DMS53 treated with DMSO at 0.1 percent for 48 hours (cell line): Measurements from ENCODE around the gene RHOBTB3.
A peak's percentile ranks its signal among the peaks of the same experiment; 100 is the strongest.
"Not testable (repeated sequence)": the region's sequence is repeated elsewhere in the genome, so short reads cannot be mapped to it uniquely, and the experiment has no call there.

Experiments used
- DNase-seq: peaks from one replicate; lab custom pipeline; 2025; ENCODE audit not compliant: unreplicated experiment; lab: John Stamatoyannopoulos, UW

Gene RHOBTB3, protein sequence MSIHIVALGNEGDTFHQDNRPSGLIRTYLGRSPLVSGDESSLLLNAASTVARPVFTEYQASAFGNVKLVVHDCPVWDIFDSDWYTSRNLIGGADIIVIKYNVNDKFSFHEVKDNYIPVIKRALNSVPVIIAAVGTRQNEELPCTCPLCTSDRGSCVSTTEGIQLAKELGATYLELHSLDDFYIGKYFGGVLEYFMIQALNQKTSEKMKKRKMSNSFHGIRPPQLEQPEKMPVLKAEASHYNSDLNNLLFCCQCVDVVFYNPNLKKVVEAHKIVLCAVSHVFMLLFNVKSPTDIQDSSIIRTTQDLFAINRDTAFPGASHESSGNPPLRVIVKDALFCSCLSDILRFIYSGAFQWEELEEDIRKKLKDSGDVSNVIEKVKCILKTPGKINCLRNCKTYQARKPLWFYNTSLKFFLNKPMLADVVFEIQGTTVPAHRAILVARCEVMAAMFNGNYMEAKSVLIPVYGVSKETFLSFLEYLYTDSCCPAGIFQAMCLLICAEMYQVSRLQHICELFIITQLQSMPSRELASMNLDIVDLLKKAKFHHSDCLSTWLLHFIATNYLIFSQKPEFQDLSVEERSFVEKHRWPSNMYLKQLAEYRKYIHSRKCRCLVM

GRCh38 chr5:95730730-95731570 lies at the start of gene RHOBTB3:
Gene RHOBTB3, plus strand, starts transcription at chr5:95731336. Its CDS starts 347 bp downstream, at chr5:95731683.
- peak; percentile 89 for DNase-seq

GRCh38 chr5:95682891-95683290 lies 48.2 kb upstream of the RHOBTB3 start, which contains the start of gene SPATA9:
Gene SPATA9, minus strand, starts transcription at chr5:95682991. Its CDS starts 137 bp downstream, at chr5:95682854.
- no peak for DNase-seq

GRCh38 chr5:95684361-95684760 lies 46.8 kb upstream of the RHOBTB3 start:
- DNase-seq, result no peak

GRCh38 chr5:95686651-95687050 lies 44.5 kb upstream of the RHOBTB3 start:
- no peak for DNase-seq

GRCh38 chr5:95689680-95690079 lies 41.5 kb upstream of the RHOBTB3 start:
- no peak for DNase-seq

DNA sequence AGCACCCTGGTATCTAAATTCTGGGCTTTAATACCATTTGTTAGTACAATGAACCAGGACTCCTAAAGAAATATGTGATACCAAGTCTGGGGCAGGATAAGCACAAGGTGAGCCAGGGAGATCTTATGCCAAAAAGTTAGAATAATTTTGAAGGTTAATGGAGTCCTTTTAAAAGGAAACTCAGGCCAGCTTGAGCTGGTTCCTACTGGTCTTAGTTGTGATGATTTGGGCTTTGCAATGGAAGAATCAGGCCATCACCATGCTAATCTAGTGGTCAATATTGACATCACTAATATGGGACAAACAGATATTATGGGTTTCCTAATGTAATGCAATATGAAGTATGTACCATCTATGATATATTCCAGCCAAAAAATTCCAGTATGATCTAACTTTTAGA lies 40.8 kb upstream of the RHOBTB3 start:
- no peak for DNase-seq

GRCh38 chr5:95697781-95698681 lies 33.1 kb upstream of the RHOBTB3 start:
- DNase-seq, result no peak

- DNase-seq, result no peak
Observed at GRCh38 chr5:95699337-95699736, 31.8 kb upstream of the RHOBTB3 start.

GRCh38 chr5:95701074-95701473 lies 30.1 kb upstream of the RHOBTB3 start:
- DNase-seq, result no peak

DNA sequence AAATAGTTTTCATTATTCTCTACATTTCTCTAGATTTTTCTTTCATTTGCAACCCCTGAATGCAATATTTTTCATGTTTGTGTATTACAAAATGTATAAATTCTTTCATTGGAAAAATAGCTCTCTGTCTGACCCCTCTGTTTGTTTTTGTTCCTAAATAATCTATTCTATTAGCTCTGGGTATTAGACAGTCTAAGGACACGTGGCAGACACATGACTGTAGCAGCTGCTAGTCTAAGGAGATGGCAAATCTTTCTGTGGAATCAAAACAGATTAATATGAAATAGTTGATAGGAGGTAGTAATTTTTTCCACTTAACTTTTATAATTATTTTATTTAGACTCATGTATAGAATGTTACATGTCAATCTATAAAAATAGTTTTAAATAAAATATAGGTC lies 27.0 kb upstream of the RHOBTB3 start:
- DNase-seq, result no peak

DNA sequence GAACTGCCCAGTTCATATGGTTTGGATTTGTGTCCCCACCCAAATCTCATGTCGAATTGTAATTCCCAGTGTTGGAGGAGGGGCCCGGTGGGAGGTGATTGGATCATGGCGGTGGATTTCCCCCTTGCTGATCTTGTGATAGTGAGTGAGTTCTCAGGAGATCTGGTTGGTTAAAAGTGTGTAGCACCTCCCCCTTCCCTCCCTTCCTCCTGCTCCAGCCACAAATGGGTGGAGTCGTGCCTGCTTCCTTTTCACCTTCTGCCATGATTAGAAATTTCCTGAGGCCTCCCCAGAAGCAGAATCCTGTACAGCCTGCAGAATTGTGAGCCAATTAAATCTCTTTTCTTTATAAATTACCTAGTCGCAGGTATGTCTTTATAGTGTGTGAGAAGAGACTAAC lies 24.9 kb upstream of the RHOBTB3 start:
- DNase-seq, result not testable (repeated sequence)

DNA sequence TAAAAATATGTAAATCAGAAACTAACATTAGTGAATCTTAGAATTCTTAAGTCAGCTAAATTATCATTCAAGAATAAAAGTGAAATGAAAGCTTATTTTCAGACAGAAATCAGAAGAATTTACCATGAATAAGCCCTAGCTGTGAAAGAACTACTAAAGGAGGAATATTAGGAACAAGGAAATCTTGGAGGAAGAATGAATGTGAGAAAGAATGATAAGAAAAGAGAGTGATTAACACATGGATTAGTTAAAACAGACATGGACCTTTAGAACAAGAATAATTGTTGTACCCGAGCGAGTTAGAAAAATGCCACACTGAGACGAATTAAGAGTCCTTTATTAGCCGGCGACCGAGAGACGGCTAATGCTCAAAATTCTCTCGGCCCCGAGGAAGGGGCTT lies 24.1 kb upstream of the RHOBTB3 start:
- DNase-seq, result no peak

GRCh38 chr5:95707534-95708188 lies 23.5 kb upstream of the RHOBTB3 start:
- DNase-seq, result not testable (repeated sequence)

- no peak for DNase-seq
Observed at GRCh38 chr5:95708876-95709275, 22.3 kb upstream of the RHOBTB3 start.

- DNase-seq, result no peak
Observed at GRCh38 chr5:95709967-95710650, 21.0 kb upstream of the RHOBTB3 start.

GRCh38 chr5:95710651-95711500 lies 20.3 kb upstream of the RHOBTB3 start:
- not testable (repeated sequence) for DNase-seq

DNA sequence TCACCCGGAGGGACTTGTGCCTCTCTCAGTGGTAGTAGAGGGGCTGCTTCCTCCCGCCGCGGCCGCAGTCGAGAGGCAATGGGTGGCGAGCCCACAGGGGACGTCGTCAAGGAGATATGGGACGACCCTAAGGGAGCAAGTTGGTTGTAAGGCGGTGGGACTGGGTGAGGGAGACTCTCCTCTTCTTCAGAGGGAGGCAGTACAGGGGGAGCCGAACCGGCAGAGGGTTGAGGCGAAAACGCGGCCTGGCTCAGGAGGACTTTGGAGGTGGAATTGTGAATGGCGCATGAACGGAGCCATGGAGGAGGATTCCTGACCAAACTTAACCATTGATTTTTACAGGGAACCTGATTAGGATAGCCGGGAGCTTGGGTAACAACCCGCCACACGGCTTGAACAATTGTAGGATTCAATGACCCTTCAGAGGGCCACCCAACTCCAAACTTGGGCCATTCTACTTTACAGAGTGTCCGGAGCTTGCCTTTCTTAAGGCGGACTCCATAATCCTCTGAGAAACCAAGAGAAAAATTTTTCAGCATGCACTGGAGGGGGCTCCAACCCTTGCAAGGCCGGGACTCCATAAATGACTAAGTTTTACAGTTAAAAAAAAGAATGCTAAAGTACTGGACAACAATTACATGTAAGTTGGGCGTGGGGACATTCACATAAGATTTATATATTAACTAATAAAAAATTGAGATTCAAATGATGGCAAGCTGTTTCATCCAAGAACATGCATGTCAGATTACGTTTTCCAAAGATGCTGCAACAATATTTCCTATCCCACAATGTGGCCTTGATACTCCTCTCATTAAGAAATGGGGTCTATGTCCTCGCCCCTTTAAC lies 19.4 kb upstream of the RHOBTB3 start:
- DNase-seq, result no peak
